NCI-H82 (cell line): Measurements from ENCODE around the gene ZNF496.

Experiments used
- DNase-seq: peaks from one replicate; lab custom pipeline; 2025; lab: John Stamatoyannopoulos, UW

ZNF496 gene

DNA sequence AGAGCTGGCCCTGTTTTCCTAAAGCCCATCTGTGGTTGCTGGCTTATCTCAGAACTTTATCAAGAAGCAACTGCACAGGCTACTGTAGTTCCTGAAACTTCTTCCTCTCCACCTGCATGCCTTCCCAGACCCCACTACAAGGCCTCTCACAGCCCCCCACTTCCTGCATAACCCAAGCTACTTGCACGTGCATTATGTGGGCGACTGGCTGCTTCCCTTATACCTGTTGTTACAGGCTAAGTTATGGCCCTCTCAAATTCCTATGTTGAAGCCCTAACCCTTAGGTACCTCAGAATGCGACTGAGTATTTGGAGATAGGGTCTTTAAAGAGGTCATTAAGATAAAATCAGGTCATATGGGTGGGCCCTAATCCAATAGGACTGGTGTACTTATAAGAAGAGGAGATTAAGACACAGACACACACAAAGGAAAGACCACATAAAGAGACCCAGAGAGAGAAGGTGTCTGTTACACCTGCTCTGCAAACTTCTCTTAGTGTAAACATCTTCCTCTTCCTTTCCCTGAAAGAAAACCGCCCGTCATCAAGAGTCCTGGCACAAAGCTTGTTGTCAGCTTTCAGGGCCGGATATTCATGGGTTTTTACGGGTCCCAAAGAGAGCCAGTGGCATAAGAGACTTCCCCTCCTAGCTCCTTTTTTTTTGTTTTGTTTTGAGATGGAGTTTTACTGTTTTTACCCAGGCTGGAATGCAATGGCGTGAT is 5.1 kb downstream of the ZNF496 start:
- no peak for DNase-seq

DNA sequence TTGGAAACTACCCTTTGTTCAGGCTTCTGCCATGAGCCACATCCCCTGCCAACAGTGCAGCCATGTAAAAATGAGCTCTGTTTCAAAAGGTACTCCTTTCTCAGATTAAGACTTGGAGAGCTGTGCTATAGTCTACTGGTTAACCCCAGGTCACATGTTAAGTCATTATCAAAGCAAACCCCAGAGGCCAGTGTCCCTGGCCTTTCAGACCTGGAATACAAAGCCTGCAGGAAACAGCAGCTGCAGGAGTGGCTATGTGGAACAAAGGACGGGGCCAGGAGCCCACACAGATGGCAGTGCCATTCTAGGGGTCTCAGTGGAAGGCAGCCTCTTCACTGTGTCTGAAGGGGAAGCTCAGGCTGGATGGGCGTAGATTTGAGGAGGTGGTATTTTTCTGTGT is 6.7 kb downstream of the ZNF496 start:
- DNase-seq = no peak

DNA sequence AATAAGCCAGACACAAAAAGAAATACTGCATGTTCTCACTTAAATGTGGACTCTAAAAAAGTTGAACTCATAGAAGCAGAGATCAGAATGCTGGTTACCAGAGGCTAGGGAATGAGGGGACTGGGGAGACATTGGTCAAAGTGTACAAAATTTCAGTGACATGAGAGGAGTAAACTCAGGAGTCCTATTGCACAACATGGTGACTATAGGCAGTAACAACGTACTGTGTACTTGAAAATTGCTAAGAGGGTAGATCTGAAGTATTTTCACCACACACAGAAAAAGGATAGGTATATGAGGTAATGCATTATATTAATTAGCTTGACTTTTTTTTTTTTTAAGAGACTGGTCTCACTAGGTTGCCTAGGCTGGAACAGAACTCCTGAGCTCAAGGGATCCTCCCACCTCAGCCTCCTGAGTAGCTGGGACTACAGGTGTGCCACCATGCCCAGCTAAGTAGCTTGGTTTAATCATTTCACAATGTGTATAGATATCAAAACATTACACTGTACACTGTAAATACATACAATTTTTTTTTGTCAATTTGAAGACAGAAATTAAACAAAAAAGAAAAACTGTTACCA is 7.4 kb downstream of the ZNF496 start:
- DNase-seq = no peak

DNA sequence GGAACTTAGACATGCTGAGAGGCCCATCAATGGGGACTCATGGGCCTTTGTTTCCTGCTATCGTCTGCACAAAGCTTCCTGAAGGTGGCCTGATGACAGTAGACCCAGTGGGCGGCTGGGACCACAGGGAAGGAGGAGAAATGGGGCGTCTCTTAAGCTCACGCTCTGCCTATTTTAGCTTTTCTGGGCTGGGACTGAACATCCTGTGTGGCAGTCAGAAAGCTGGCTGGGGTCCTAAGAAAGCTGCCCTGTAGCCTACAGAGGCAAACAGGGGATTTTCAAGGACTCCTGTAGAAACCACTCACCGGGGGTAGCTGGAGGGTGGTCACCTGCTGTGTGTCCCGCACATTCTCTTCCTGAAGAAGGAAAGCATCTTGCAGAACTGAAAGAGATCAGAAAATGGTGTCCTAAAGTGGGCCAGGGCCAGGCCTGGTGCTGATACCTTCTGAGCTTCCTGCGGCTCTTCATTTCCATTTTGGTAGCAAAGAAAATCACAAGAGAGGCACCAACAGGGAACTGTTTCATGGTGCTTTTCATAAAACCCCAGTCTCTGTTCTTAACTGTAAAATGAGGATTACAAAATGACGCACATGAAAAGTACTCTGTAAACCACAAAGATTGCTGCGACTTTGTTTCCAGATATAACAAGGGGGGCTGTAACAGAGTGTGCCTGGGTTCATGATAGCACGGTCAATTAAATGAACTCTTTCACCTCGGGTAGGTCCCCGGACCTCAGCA is 8.6 kb downstream of the ZNF496 start:
- no peak for DNase-seq

DNA sequence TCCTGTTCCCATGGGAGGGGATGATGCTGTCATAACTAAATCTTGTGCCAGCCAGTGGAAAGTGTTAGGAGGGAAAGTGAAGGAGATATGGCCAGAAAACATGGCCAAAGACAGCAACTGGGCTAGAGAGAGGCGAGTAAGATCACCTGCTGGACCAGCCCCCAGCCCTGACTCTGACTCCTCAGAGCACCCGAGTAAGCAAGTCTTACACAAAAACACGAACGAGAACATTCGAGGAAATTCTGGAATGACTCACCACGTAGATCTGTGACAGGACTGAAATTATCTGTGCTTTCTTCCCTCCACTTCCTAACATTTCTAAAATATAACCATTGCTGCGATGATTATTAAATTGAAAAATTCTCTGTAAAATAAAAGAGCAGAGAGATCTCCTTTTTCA is 9.2 kb downstream of the ZNF496 start:
- no peak for DNase-seq

DNA sequence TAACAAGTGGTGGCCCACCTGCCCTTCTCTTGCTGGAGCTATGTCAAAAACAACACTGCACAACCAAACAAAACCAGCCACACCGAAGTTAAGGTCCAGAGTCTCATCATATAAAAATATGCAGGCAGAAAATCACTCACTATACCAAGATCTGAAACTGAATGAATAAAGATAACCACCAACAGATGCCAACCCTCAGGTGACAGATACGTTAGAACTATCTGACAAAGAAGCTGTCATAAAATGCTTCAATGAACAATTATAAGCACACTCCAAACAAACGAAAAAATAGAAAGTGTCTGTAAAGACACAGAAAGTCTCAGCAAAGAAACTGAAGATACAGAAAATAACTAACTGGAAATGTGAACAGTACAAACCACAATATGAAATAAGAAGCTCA is 14.0 kb downstream of the ZNF496 start:
- no peak for DNase-seq

DNA sequence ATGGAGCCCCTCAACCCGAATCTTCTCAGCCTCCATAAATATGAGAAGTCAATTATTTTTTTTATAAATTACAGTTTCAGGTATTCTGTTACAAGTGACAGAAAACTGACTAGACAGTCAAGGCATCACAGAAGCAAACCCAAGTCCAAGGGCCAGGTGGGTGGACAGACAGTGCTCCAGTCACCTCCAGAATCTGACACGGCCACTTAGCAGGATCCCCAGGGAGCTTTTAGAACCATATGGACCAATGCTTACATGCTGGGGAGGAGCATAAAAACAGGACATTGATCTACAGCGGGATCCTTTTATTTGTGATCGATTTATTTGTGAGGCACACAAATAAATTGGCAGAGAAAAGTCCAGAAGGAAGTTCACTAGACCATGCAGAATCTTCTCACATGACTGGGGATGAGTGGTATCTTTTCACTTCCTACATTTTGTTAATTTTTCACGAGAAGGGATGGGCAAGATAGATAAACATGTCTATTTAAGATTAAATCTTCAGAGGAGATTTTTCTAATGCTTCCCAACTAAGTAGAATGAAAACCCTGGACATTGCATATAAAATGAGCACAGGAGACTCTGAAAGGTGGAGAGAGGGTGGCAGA is 15.0 kb downstream of the ZNF496 start:
- DNase-seq = no peak

DNA sequence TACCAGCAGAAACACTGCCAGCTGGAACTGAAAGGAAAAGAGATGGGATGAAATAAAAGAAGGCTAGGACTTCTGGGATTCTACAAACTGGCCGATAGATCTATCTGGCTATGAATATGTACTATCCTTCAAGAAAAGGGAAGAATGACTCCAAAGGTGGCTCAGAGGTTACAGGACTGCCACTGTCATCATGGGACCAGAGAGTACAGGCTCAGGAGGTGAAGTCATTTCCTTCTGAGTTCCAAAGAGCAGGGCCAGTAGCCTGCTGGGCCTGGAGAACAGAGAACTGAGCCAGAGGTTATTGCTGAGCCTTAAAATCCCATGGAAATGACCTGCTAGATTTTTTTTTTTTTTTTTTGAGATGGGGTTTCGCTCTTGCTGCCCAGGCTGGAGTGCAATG is 27.6 kb downstream of the ZNF496 start:
- no peak for DNase-seq

DNA sequence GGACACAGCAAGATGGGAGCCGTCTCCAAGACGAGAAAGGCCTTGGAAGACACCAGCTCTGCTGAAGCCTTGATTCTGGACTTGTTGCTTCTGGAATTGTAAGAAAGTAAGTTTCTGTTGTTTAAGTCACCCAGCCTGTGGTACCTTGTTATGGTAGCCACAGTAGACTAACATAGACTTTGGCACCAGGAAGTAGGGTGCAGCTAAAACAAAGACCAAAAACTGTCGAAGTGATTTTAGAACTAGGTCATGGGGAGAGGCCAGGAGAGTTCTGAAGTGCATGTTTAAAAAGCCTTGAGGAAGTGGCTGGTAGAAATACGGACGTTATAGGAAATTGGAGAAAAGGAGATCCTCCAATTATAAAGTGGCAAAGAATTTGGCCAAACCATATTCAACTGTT is 28.5 kb downstream of the ZNF496 start:
- no peak for DNase-seq

DNA sequence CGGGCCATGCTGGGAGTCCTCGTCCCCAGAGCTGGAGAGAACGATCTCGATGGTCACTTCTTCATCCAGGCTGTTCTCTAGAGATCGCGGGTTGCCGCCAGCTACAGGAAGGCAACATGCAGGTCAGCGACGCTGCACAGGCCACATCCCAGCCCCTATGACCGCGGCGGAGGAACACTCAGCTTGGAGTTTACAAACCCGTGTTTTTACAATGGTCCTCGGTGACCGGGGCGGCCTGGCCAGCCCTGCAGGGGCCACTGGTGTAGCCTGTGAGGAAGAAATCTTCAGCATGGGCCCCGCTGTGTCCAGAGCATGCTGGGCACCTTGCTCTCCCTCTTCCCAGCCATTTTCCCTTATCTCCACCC is 30.5 kb downstream of the ZNF496 start:
- no peak for DNase-seq

DNA sequence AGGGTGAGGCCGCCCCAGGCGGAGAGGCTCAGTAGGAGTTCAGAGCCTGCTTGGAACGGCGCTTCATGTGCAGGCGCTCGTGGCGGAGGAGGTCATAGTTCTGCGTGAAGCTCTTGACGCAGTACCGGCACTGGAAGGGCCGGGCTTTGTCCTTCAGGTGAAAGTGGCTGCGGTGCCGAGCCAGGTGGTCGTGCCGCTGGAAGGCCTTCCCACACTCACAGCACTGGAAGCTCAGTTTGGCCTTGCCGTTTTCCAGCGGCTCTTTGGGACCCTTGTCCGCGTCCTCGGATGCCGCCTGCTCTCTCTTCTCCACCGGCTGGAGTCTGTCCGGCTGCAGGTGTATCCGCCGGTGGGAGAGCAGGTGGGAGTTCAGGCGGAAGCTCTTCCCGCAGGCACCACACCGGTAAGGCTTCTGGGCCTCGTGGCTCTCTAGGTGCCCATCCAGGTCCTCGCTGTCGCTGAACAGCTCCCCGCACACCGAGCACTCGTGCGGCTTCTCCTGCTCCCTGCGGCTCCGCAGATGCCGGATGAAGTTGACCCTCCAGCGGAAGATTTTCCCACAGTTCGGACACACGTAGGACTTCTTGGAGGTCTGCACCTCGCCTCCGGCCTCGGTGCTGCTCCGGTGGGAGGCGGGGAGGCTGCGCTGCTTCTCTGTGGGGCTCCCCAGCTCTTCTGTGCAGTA is 31.0 kb downstream of the ZNF496 start:
- DNase-seq = no peak

DNA sequence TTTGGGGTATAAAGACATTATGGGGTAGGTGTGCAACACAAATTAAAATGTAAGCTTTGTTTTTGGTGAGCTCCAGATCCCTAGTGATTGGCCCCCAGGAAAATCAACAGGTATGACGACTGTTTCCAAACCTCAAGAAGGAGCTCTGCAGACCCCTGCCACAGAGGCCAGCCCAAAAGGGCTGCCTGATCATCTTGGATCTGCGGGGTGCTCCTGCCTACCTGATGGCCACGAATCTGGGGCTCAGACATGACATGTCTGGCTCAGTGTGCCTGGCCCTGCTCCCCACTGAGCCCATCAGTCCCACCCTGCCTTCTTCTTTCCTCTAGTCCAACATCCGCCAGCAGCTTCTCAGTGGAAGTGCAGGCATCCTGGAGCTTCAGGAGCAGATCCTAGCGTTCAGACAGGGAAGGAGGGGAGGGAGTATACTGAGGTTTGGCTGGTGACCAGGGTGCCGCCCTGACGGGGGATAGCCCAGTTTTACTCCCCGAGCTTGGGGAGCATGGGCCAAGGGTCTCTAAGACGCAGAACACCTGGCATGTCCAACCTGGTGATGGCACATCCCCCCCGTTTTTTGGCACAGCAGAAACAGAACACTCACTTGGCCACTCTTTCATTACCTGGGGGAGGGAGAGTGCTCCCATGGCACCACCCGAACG is 31.8 kb downstream of the ZNF496 start:
- no peak for DNase-seq

DNA sequence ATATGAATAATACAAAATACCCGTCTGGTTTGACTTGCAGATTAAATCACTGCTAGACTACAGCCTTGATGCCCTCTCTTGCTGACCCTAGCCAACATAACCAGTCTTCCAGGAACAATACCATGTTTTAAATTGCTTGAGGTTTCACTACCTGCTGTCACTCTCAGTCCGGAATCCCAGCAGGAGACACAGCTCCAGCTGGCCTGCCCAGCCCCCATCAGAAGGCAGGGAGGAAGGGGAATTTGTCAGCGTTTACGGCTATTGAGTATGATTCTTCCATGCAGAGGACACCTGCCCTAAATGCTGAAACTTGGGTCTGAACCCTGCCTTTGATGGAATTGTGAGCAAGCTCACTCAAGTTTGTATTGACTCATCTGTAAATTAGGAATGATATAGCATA is 33.0 kb downstream of the ZNF496 start:
- no peak for DNase-seq

DNA sequence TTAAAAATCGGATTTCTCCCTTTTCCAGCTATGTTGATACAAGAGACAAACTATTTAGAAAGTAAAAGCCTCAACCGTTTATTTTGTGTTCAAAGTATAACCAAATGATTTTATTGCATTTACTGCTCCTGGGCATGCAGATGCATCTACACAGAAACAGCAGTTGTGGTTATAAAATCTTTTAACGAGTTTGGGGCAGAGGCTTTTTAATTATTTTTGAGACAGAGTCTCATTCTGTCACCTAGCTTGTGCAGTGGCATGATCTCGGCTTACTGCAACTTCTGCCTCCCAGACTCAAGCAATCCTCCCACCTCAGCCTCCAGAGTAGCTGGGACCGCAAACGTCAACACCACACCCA is 33.6 kb downstream of the ZNF496 start:
- DNase-seq = no peak

DNA sequence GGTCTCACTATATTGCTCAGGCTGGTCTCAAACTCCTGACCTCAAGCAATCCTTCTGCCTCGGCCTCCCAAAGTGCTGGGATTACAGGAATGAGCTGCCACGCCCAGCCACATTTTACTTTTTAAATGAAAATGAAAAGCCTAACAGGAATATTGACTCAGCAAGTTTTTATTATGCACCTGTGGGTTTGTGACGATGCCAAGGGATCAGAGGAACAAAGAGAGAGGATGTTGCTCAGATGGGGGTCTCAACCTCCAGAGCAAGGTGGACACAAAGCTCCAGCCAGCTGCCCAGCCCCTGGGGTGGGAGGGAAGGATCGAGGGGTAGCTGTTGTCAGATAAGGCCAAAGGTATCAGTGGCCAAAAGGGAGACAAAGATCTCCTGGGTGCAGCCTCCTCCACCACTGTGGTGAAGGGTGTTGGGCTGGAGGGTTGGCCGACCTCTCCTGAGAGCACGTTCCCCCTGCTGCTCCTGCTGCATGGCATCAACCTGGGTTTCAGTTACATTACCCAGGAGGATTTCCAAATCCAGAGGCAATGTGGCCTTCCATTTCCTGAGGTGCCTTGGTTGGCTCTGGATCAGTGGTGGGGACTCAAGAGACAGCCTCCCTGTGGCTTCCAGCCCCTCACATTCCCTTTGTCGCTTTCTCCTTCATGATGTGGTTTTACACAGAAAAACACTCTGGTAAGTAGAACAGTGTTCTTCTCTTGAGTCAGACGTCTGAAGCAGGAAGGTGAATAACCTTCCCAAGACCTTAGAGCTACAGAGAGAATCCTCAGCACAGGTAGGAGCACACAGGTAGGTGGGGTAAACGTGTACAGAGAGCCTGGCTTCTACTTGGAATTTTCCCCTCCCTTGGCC is 34.2 kb downstream of the ZNF496 start:
- no peak for DNase-seq

DNA sequence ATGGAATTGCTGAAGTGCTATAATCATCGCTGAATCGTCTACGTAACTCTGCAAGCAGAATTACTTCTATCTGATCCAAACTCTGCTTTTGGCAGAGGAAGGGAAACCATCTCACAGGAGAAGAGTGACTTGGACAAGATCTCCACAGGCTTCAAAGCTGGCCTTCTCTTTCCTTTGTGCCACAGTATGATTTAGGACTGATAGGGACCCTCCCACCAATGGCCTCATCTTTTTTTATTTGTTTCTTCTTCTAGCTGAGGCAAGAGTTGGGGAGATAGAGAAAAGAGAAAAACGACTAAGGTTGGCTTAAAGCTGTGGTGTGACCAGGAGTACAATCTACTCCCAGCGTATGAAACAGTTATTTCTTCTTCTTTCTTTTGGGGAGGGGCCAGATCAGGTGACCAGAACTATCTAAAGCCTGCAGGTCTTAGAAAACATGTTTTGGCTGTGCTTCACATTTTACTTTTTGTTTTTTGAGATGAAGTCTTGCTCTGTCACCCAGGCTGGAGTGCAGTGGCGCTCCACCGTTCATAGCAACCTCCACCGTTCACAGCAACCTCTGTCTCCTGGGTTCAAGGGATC is 35.0 kb downstream of the ZNF496 start:
- DNase-seq = no peak

DNA sequence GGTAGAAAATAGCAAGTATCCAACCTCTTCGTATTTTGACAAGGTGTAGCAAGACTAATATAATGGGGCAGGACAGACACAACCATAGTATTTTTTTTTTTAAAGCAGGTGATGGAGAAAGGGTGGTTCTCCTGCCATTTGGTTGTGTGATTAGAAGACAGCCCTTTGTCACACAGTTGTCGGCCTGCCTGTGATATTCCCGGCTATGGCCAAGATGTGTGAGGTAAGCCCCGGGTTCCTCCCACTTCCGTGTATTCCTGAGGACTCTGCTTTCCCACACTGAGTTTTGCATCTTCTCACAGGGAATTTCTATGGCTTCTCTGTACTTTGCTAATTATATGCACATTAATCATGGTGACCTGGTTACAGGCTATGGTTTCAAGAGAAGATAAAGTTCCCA is 35.9 kb downstream of the ZNF496 start:
- DNase-seq = no peak

DNA sequence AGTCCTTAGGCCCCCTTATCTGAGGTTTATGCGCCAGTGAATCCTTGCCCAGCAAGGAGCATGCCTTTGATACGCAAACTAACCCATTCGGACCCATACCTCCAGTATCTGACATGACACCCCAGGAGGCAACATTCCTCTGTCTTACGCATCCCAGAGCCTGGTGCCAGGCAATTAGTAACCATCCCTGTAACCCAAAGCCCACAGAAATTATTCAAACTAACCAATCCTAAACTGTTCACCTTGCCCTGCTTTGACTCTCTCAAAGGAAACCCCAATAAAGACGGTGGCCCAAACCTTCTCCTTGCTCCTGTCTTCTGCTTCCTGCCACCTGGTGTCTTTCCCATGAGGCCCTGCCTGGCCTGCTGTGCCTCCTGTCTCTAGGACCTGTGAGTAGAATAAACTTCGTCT is 36.4 kb downstream of the ZNF496 start:
- DNase-seq = no peak

DNA sequence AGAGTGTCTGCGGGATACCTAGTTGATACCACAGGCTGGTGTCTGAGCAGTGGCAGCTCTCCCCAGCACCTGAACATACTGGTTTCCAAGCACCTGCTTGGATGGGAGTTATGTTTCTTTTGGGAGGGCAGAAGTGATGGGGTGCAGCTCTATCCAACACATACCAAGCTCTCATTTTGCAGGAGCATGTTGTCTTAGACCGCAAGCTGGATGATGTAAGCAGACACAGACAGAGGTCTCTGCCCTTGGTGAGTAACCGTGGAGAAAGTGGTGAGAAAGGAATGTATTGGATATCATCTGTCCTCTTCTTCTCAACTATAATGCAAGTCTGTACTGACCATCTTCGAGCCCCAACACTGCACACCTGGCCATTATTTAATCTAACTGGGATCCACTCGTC is 37.4 kb downstream of the ZNF496 start:
- no peak for DNase-seq

DNA sequence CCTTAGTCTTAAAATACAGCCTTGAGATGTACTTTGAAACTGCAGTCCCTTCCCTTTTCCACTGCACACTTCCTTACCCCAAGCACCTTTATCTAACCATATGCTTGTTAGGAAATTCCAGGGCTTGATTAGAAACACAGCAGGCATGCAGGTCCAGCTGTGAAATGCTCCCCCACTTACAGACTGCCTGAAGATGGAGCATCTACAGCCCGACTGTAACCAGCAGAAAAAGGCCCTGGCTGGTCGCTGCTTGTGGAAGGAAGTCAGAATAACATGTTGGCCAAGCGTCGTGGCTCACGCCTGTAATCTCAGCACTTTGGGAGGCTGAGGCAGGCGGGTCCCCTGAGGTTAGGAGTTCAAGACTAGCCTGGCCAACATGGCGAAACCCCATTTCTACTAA is 38.6 kb downstream of the ZNF496 start:
- no peak for DNase-seq
